HepG2 (cell line): ENCODE measurements around the gene PTEN. TPM values are rescaled to one million over a fixed set of nuclear protein-coding genes. Genes with fewer than 3 reads are reported as not detected.

Source experiments
- ATAC-seq: fragments of 200-7000 bp; cut with Tn5 transposase; 3 replicates; pipeline ENCODE4 v1.9.1; 2020; ENCODE audit warnings: mild to moderate bottlenecking, moderate library complexity
- BruUV-seq: library from RNA; stranded (reverse); fragments of 400-500 nt; replicated peaks from 2 replicates; lab custom pipeline; 2021; lab: Mats Ljungman, UMichigan
- CTCF ChIA-PET: fragments of 300-600 bp; formaldehyde crosslinking; extraction: SDS; loops from one replicate; lab custom pipeline; 2021; ENCODE audit warnings: low total read pairs, inconsistent platforms, low intra/inter-chr PET ratio; lab: Yijun Ruan, JAX
- POLR2A ChIA-PET: fragments of 350-600 bp; sonication (Branson Sonifier 250); formaldehyde crosslinking; loops from one replicate; lab custom pipeline; 2020; ENCODE audit warnings: antibody characterized with exemption, inconsistent platforms; lab: Yijun Ruan, JAX
- DNase-seq: peaks from one replicate; pipeline ENCODE4 v3.0.0-alpha.2; 2015; ENCODE audit warnings: low spot score
- FAIRE-seq: peaks from 3 replicates; lab custom pipeline; 2011; peaks lifted over from hg19 to GRCh38; lab: Jason Lieb, UNC
- H2AFZ ChIP-seq: one replicate; pipeline ENCODE4 v1.6.1; 2011; ENCODE audit warnings: low read length, inconsistent platforms
- H3K27ac ChIP-seq: fragments of 300-600 bp; 3 replicates; pipeline ENCODE4 v1.8.0; 2011; ENCODE audit warnings: mixed run types, mild to moderate bottlenecking, mixed read lengths, low read length, inconsistent platforms; ENCODE audit not compliant: insufficient read depth; ENCODE audit errors: extremely low read length
- H3K27me3 ChIP-seq, 2 experiments: fragments of 200-600 bp in 1 of 2; 2 replicates in 1 of 2; 3 replicates in 1 of 2; pipeline versions ENCODE4 v1.6.0 to v1.8.0; 2011; ENCODE audit warnings: low read length in 2 of 2, mild to moderate bottlenecking in 2 of 2, moderate library complexity in 2 of 2, inconsistent platforms in 1 of 2; ENCODE audit not compliant: insufficient read depth in 2 of 2, control insufficient read depth in 1 of 2
- H3K36me3 ChIP-seq, 2 experiments: fragments of 200-600 bp in 1 of 2; replicated peaks in 1 of 2; 2 replicates in 1 of 2; 3 replicates in 1 of 2; pipeline versions ENCODE4 v1.5.1 to v1.8.0; 2011; ENCODE audit warnings: low read length in 2 of 2, inconsistent platforms in 1 of 2; ENCODE audit not compliant: insufficient read depth in 2 of 2, control insufficient read depth in 1 of 2
- H3K4me1 ChIP-seq: 2 replicates; pipeline ENCODE4 v1.5.1; 2012; ENCODE audit warnings: low read length, inconsistent platforms; ENCODE audit not compliant: insufficient read depth
- H3K4me2 ChIP-seq: 2 replicates; pipeline ENCODE4 v1.6.0; 2011; ENCODE audit warnings: low read depth, low read length, inconsistent platforms
- H3K4me3 ChIP-seq, 3 experiments: fragments of 200-600 bp in 1 of 3; sonication (generic), shearing (Covaris generic) in 1 of 3; replicated peaks in 1 of 3; 2 replicates each; pipeline ENCODE4 v1.5.1; 2011 to 2016; ENCODE audit warnings: low read length in 3 of 3, inconsistent platforms in 2 of 3, low read depth in 2 of 3, mild to moderate bottlenecking in 2 of 3, control low read depth in 1 of 3, mixed read lengths in 1 of 3; ENCODE audit not compliant: insufficient read depth in 1 of 3
- H3K79me2 ChIP-seq: one replicate; pipeline ENCODE4 v1.6.1; 2011; ENCODE audit warnings: low read length, inconsistent platforms; ENCODE audit not compliant: insufficient read depth
- H3K9ac ChIP-seq: 2 replicates; pipeline ENCODE4 v1.6.0; 2011; ENCODE audit warnings: mild to moderate bottlenecking, low read depth, low read length, inconsistent platforms; ENCODE audit not compliant: insufficient read depth
- H3K9me3 ChIP-seq: 2 replicates; pipeline ENCODE4 v1.5.1; 2012; ENCODE audit warnings: mild to moderate bottlenecking, low read length
- H4K20me1 ChIP-seq: 2 replicates; pipeline ENCODE4 v1.6.0; 2011; ENCODE audit warnings: inconsistent platforms, mild to moderate bottlenecking, low read length, moderate library complexity; ENCODE audit not compliant: insufficient read depth
- CEBPB ChIP-seq: IDR thresholded peaks from 2 replicates; pipeline ENCODE4 v1.6.1; 2011; ENCODE audit warnings: low read depth, low read length, improper control_type of control experiment, borderline replicate concordance
- CSRNP1 ChIP-seq: sonication (generic); formaldehyde crosslinking; IDR thresholded peaks from 2 replicates; pipeline ENCODE4 v1.8.1; 2023; ENCODE audit warnings: mild to moderate bottlenecking, missing genetic modification reagents
- CTCF ChIP-seq: sonication (generic); formaldehyde crosslinking; IDR thresholded peaks from 2 replicates; pipeline ENCODE4 v1.5.0; 2020; ENCODE audit warnings: mild to moderate bottlenecking, missing genetic modification reagents, moderate library complexity
- GABPA ChIP-seq, 2 experiments: IDR thresholded peaks; 2 replicates each; pipeline ENCODE4 v1.6.1; 2011 to 2016; ENCODE audit warnings: low read depth in 2 of 2, low read length in 1 of 2, missing biosample characterization in 1 of 2, missing genetic modification characterization in 1 of 2
- MTERF4 ChIP-seq: sonication (generic); formaldehyde crosslinking; IDR thresholded peaks from 2 replicates; pipeline ENCODE4 v1.8.0; 2023; ENCODE audit warnings: mild to moderate bottlenecking, missing genetic modification reagents
- ZEB1 ChIP-seq: IDR thresholded peaks from 2 replicates; pipeline ENCODE4 v1.6.1; 2012; ENCODE audit warnings: mild to moderate bottlenecking, low read depth, inconsistent platforms; ENCODE audit not compliant: insufficient replicate concordance
- ZFP37 ChIP-seq: sonication (generic); formaldehyde crosslinking; IDR thresholded peaks from 2 replicates; pipeline ENCODE4 v1.4.0; 2020; ENCODE audit warnings: missing genetic modification reagents, borderline replicate concordance
- ZMYM3 ChIP-seq: sonication (generic); formaldehyde crosslinking; IDR thresholded peaks from 2 replicates; pipeline ENCODE4 v1.5.1; 2020; ENCODE audit warnings: mild to moderate bottlenecking, missing genetic modification reagents
- ZNF282 ChIP-seq: fragments of 450-650 bp; IDR thresholded peaks from 2 replicates; pipeline ENCODE4 v1.6.1; 2018; ENCODE audit not compliant: partially characterized antibody
- ZNF543 ChIP-seq: sonication (generic); formaldehyde crosslinking; IDR thresholded peaks from 2 replicates; pipeline ENCODE4 v1.4.0; 2020; ENCODE audit warnings: mild to moderate bottlenecking, missing genetic modification reagents
- ZNF770 ChIP-seq: sonication (generic); formaldehyde crosslinking; IDR thresholded peaks from 2 replicates; pipeline ENCODE4 v1.5.0; 2020; ENCODE audit warnings: mild to moderate bottlenecking, missing genetic modification reagents
- ZSCAN22 ChIP-seq: sonication (generic); formaldehyde crosslinking; IDR thresholded peaks from 2 replicates; pipeline ENCODE4 v1.4.0; 2020; ENCODE audit warnings: mild to moderate bottlenecking, missing genetic modification reagents
- ZUFSP ChIP-seq: sonication (generic); formaldehyde crosslinking; IDR thresholded peaks from 2 replicates; pipeline ENCODE4 v1.9.0; 2021; ENCODE audit warnings: missing genetic modification reagents, mild to moderate bottlenecking, borderline replicate concordance
- WGBS: methylation state at CpG from one replicate; pipeline ENCODE4 v1.1.6; 2017; ENCODE audit warnings: low lambda C conversion rate; 5-methylcytosine and 5-hydroxymethylcytosine counted together
- in situ Hi-C: cut with HindIII; loops from 2 replicates; pipeline ENCODE4 v1.10.0; 2017; ENCODE audit warnings: low pct_unique_long_range_greater_than_20kb; ENCODE audit not compliant: extremely low pct_ligation_motif_present
- intact Hi-C: fragments of 100-400 bp; cut with micrococcal nuclease; formaldehyde crosslinking; loops from one replicate; pipeline ENCODE4 v1.10.0; 2022; ENCODE audit not compliant: unreplicated experiment
- polyA plus RNA-seq, 8 experiments: library from polyadenylated mRNA; depleted of rRNA in 3 of 8; stranded (reverse) in 7 of 8; unstranded in 1 of 8; fragments of >200 nt; fragmentation: Illumina TruSeq in 4 of 8; extraction: Trizol in 4 of 8; gene quantifications; 2 replicates each; pipeline versions ENCODE4 v1.2.1 to v1.2.3, GENCODE V29; 2011 to 2016; ENCODE audit warnings: low read depth in 4 of 8, missing spikeins in 1 of 8, mixed read lengths in 1 of 8; ENCODE audit not compliant: insufficient read depth in 1 of 8
- total RNA-seq, 5 experiments: library from RNA; depleted of rRNA; stranded (reverse); fragments of >200 nt; fragmentation: Illumina TruSeq; extraction: Trizol; gene quantifications; 2 replicates each; pipeline ENCODE4 v1.2.3, GENCODE V29; 2016; ENCODE audit warnings: low read depth in 1 of 5

Gene PTEN
- total and polyA plus RNA-seq, 2 of the 13 experiments (the other 11 are each of a cell fraction or from before 2014, with no cell fraction given), result 30.3 to 61.3 TPM

- ATAC-seq (peak; percentile 66), FAIRE-seq (no peak), DNase-seq (no peak)
- H2AFZ ChIP-seq, result peak overlapping the region; percentile 96
- peak overlapping the region; percentile 89 for H3K27ac ChIP-seq
- ChIA-PET CTCF (no interaction called here), POLR2A (interaction anchor here (0.7 to 2.9 kb wide), 7 partner anchors 10 to 314 kb away, joined by 3 to 31 read pairs (median 5); partner anchors contain the start of genes KLLN, MINPP1 and PTEN)
- H3K27me3 ChIP-seq, result no peaks in the 10 kb centered on the region; a peak in 1 of 5 replicates
- H3K36me3 ChIP-seq, result peaks cover 0 to 1% of the 10 kb centered on the region in 2 experiments; a peak in 1 of 5 replicates
- no peaks in the 10 kb centered on the region for H3K9me3 ChIP-seq
- in situ Hi-C loops, result no loop called here
- peaks cover 32% of the 10 kb centered on the region for H3K4me1 ChIP-seq
- H3K4me2 ChIP-seq, result peak overlapping the region; percentile 94
- H3K4me3 ChIP-seq, result peak overlapping the region; percentile 76 to 85 (median 78)
- H3K9ac ChIP-seq, result peak overlapping the region; percentile 90
- peaks cover 43% of the 10 kb centered on the region for H3K79me2 ChIP-seq
- TSS peak; percentile 60 for BruUV-seq
- intact Hi-C loops, result loop anchor here (2.0 kb wide), 1 partner anchor 44 kb away; the partner anchor contains the start of genes KLLN and PTEN
- WGBS, result 4% methylated on average over 29 of the region's 29 CpGs
- H4K20me1 ChIP-seq, result peaks cover 20% of the 10 kb centered on the region; the same call in 1 of the 2 replicates
- no peak for TF ChIP-seq ZNF282
- no peak for TF ChIP-seq GABPA (IDR thresholded peaks at IDR 0.05; ENCODE audit: low read depth, low read length)
- peak; percentile 17; the same call in 1 of the 2 replicates for TF ChIP-seq GABPA (CRISPR knock-in tag; IDR thresholded peaks at IDR 0.05; ENCODE audit: low read depth)
- TF ChIP-seq CSRNP1 (CRISPR knock-in tag), result no peak; the same call in 1 of the 2 replicates
- TF ChIP-seq CTCF, result peak; percentile 46; the same call in 1 of the 2 replicates
- TF ChIP-seq ZMYM3 (CRISPR knock-in tag), result peak; percentile 54
- TF ChIP-seq ZNF543 (CRISPR knock-in tag), result no peak
- TF ChIP-seq CEBPB, result no peak
- peak; percentile 70; the same call in 1 of the 2 replicates for TF ChIP-seq ZNF770 (CRISPR knock-in tag)
- TF ChIP-seq ZUFSP (CRISPR knock-in tag), result no peak
- TF ChIP-seq ZSCAN22 (CRISPR knock-in tag), result 0 out of 2 replicates have a peak, but pooled peaks have one; percentile 28
- TF ChIP-seq ZFP37 (CRISPR knock-in tag), result no peak
- peak; percentile 1 for TF ChIP-seq ZEB1
- TF ChIP-seq MTERF4 (CRISPR knock-in tag), result no peak
Observed at GRCh38 chr10:87818505-87819288, 44.7 kb upstream of the PTEN start.
